ENCODE data around the gene EXOC4.
"Not testable (repeated sequence)": the region's sequence is repeated elsewhere in the genome, so short reads cannot be mapped to it uniquely, and the experiment has no call there.

The EXOC4 gene

DNA sequence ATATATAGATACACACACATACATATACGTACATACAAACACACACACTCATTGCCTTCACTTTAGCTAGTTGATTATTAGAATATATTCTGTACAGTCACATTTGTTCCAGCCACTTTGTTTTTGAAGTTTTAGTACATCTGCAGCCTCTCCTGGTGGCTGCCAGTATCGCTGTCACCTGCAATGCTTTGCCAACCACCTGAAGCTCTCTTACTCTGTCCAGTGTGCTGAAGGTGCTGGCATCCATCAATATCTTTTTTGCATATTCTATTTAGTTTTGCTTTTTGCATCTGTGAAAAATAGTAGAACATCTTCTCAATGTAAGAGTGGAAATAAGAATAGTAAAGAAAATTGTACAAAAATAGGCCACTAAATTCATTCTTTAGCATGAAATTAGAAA lies 388.6 kb downstream of the EXOC4 start:
- no peak for DNase-seq

DNA sequence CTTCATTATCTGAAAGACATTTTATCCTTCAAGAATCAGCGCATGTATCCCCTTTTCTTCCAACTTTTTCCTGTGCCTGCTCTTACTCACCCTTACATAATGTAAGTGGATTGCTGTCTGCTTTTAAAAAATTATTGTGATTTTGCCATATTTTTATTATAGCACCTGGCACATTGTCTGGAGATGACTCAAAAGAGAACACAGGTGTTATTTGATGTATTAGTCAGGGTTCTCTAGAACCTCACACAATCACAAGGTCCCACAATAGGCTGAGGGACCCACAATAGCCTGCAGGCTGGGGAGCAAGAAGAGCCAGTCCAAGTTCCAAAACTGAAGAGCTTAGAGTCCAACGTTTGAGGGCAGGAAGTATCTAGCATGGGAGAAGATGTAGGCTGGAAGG lies 390.0 kb downstream of the EXOC4 start:
- no peak for DNase-seq

DNA sequence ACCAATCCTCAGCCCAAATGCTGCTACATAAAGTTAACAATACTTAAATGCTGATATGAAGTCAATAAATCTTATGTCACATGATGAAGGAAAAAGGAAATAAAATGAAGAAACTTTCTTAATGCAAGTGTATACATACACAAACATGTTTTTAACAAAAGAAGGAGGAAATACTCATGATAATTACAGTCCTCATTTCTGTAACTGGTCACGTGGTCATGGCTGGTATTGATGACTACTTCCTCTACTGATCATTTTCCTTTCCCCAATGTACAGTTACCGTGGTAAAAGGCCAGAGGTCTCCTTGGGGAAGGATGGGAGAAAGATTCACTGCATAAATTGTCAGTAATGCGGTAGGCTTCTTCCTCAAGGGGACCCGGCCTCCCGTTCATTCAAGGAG lies 390.8 kb downstream of the EXOC4 start:
- DNase-seq = not testable (repeated sequence)

DNA sequence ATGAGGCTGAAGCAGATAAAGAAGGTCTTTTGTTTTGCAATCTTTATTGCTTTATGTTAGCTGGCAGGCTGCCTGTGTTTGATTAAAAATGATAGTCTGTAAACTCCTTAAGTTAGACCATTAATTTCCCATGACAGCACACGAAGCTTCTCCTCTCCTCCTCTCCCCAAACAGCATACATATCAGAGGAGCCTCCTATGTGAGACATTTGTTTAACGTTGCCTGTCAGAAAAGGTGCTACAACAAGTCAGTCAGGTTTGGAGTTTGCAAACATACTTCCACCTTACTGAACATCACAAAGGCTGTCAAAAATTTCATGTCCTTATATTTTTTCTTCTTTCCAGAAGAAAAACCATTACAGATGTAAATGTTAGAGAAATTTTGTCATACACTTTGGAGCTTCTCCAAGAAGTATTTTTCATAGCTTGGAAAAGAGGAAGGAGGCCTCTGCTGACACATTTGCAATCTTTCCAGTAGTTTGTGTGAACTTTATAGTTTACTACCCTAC lies 393.1 kb downstream of the EXOC4 start:
- DNase-seq = no peak

DNA sequence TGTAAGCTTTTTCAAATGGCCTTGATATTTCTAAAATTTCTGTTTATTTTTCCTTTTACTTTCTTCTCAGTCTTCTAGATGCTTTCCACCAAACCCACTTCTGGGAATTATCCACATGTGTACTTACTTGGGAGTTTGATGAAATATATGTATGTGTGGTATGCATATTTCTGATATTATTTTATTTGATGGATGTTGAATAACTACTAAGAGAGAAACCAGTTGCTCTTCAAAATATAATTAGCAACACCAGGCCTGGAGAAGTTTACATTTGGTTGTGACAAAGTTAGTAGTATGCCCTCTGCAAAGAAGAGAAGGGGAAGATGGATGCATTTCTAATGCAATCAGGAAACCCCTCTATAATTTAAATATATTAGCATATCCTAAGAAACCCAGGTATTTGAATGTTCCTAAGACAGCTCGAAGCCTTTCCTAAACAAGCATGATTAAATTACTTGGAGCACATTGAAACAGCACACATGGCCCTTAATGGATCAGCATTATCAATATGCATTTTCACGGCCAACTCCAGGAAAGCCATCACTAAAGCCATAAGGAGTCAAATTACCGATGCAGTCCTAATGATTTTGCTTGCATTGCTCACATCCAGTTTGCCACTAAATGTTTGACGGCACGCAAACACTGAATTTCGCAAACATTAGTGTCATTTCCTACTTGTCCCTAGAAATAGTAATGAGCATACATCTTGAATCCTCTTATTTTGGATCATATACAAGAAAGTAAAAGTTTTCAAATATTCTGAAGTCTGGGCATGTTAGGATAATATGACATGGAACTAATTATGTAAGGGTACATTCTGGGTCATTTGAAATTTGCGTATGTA lies 393.8 kb downstream of the EXOC4 start:
- DNase-seq = no peak

DNA sequence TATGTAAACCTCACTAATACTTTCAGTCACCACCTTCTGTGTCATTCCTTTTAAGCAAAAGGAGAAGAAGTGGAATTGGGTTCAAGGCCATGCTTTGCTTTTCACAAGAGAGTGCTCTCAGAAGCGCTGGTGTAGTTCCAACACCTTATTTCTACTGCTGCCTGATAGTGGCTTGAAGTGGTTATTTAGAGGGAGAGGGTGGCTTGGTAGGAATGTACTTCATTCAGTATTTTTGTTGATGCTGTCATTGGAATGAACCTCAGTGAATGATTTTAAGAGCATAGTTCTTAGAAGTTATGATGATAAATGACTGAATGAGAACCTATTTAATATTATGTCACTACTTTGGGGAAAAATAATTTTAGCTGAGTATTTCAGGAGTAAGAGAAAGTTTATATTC lies 396.7 kb downstream of the EXOC4 start:
- DNase-seq = no peak

DNA sequence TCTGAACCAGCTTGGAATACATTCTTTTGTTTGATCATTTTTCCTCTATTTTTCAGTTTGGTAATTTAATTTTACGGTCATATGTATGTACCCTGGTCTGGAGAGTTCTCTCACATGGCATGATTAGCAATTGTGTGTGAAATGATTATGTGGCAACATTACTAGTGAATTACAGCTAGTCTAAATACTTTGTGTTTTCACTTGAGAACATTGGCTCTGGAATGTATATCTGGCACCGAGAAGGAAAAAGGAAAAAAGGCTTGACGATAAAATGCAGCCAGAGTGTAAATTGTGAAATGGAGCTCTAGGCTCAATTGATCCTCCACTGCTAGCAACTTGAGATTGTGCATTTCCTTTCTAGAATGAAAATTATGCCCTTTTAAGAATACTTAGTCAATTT lies 397.2 kb downstream of the EXOC4 start:
- DNase-seq = no peak

DNA sequence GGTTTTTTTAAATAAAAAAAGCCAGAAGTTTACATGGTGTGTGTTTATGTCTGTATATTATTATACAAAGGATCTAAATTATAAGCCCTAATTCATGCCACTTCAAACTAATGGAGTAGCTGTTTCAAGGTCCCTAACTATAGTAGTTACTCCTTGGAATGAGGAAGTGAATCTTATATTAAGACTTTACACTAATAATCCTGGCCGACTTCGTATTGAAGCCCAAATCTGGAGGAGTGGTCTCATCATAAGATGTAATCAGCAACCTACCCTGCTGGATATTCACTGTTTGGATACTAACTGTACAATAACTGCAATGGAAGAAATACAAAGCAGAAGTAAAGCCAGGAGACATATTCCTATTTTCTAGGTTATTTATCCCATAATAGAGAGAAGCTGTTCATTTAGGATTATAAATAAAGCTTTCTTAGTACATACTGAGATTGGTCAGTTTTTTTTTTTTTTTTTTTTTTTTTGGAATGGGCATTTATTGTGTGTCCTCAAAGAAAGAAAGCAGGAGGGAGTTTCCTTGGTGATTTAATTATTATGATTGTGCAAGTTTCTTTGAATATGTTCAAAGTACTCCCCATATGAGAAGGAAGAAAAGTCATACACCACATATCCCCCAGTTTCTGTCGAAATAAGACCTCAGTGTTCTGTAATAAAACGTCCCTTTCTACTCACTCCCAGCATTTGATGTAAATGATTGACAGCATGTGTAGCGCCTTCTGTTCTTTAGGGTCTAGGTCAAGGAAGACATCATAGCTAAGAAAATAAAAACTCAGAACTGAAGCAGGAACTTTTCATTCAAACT lies 397.8 kb downstream of the EXOC4 start:
- DNase-seq = no peak

DNA sequence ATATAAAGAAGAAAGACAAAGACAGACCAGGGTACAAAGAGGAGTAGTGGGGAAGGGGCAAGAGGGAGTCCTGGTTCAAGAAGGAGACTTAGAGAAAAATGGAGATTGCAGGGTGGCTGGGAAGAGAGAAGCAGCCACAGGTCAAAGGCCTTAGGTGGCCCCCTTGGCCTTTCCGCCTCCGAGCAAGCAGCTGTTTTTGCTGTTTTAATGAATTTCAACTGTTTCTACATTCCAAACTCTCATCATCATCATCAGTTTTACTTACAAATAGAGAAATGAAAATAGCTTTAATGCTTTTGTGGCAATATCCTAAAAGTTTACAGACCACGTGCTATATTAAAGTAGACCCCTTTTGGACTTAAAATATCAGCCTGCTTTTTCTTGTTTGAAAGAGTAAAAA lies 399.7 kb downstream of the EXOC4 start:
- no peak for DNase-seq

DNA sequence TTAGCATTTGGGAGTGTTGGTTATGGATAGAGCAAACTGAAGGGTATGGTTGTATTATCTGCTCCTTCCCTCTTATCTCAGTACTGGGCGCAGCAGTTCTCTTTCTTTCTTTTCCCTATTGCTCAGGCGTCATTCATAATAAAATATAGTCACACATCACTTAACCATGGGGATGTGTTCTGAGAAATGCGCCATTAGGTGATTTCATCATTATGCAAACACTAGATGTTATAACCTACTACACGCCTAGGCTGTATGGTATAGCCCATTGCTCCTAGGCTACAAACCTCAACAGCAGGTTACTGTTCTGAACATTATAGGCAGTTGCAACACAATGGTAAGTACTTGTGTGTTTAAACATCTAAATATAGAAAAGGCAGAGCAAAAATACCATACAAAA lies 401.7 kb downstream of the EXOC4 start:
- no peak for DNase-seq

DNA sequence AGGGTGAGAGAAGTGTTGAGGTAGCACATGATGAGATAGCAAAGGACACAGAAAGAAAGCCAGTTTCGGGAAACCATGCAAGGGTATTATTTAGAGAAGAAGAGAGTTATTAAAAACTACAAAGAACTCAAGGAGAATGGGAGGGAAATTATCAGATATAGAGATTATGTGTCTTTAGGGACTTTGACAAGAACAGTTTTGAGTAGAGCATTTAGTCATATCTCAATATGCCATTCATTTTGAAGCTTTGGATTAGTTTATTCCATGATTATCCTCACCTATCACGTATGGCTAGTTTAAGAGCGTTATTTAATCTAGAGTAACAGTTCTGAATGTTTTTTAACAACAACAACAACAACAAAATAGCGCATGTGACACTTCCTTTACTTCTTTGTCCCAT lies 409.4 kb downstream of the EXOC4 start:
- no peak for DNase-seq

DNA sequence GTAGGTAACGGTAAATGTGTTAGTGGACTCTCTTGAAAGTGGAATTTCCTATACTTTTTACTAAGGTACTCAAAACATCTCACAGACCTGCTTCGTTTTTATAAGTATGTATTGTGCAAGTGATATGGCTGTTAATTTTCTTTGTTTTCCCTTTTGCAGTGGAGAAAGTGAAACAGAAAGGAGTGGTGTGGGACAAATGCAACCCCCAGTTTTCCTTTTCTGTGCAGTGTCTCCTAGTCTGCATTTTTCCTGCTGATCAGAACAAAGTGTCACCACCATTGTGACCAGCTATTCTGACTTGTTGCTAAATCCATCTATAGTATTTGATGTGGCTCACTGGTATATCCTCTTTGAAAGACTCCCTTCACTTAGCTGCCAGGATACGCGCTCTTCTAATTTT lies 410.0 kb downstream of the EXOC4 start:
- DNase-seq = no peak

DNA sequence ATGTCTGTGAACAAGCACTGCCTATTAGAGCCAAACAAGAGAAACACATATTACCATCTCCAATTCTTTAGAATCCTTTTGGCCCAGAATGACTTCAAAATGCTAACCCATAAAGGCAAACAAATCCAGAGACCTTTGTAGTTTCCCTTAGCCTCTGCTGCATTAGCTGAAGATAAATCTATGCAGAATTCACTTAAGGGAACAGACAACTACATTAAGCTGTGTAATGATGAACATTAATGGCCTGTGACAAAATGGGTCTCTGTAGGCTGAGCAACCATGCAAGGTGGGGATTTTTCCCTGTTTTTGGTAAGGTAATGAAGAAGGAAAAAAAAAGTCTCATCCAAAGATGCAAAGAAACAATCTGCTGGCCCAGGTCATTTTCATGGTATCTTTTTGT lies 411.6 kb downstream of the EXOC4 start:
- no peak for DNase-seq

DNA sequence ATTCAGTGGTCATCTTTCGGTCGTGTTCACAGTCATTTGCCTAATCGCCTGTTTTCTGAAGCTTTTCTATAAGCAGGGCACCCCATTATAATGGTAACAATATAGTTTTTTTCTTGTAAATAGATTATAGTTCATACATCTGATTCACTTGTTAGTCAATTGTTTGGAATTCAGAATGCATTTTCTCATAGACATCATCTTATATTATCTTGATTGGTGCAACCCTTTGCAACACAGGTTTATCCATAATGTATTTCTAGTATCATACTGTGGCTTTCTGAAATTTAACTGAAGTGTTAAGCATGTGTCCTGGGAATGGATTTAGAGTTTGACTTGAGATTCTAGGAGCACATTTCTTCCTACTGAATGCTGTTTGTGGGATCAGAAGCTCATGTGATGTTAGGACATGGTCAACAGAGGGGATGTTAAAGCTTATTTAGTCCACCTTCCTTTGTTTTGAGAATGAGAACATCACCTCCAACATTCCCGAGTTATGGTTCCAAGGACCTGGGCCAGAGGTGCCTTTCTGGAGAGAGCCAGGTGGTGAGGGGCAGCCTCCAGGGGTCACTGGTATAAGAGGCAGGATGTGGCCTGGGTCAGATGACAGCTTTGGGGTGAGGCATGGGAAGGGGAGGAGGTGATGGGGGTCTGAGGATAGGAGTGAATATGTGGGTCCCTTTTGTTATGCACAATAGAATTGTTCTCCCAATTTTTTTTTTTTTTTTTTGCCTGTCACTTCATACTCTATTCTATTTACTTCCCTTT lies 415.6 kb downstream of the EXOC4 start:
- DNase-seq = no peak

DNA sequence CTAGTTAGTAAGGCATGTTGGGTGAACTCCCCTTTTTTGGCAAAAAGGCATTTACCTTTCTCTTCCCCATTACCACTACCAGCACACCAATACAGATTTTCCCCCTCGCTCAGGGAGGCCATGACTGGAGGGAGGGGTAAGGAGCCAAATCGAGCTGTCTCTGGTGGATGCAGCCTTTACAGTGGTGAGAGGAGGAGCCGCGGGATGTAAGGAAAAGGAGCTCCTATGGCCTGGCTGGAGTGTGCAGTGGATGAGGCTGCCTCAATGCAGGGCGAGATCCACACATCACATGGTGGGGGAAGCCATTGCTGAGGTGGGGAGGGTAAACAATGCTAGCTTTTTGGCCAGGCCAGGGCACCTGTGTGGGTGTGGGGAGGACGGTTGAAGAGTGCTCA lies 416.2 kb downstream of the EXOC4 start:
- no peak for DNase-seq

DNA sequence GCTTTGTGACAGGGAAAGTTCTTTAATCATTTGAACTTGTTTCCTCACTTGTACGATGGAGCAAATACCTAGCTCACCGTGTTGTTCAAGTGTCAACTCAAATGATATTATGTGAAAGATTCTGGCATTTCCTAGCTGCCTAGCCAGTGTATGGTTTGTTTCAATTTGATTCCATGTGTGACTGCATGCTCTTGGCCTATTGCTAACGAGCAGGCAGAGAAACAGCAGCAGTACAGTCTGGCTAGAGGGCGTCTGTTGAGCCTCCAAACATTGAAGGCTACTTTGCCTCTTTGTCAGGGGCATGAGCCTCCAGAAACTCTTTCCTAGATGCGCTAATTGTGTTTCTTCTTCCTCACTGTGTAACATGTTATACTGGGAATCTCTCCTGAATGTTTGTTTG lies 417.4 kb downstream of the EXOC4 start:
- no peak for DNase-seq

DNA sequence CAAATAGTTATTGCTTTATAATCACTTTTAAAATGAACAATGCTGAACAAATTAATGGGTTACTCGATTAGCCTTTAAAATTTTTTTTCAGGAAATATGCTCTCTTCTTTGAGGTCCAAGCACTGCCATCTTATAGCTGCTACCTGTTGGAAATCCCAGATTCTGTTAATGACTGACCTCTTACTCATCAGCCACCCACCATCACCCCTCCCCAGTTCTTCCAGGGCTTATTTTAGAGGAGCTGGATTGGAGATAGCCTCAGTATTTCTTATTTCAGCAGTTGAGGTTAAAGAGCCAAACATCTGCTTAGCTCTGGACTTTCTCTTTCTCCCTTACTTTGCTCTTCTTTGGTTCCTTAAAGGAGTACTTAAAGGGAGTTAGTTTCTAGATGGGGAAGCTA lies 420.0 kb downstream of the EXOC4 start:
- DNase-seq = no peak

DNA sequence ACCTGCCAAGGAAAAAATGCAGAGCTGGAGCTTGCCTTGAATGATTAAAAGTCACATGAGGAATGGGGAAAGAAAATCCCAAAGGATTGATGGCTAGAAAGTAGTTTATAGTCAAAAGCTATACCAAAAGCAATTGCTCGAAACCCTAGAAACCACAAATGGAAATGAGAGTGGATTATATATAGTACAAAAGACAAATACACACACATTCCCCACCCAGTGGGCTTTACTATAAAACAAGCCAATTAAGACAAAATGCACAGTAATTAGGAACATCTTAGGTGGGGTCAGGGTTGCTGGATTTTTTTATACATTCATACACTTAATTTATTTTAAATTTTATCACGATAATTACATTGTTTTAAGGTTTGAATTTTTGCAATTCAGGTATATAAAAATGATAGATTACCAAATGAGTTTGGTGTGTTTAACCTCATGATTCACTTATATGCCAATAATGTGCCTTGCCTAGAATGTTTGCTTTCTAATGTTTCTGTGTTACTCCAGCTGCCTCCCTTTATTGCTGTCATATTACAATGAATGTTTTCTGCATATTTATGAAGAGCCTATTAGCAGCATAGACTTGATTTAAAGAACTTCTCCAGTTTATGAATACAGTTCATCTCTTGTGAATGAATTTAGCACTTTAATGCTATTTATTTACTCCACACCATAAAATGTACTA lies 421.3 kb downstream of the EXOC4 start:
- no peak for DNase-seq

DNA sequence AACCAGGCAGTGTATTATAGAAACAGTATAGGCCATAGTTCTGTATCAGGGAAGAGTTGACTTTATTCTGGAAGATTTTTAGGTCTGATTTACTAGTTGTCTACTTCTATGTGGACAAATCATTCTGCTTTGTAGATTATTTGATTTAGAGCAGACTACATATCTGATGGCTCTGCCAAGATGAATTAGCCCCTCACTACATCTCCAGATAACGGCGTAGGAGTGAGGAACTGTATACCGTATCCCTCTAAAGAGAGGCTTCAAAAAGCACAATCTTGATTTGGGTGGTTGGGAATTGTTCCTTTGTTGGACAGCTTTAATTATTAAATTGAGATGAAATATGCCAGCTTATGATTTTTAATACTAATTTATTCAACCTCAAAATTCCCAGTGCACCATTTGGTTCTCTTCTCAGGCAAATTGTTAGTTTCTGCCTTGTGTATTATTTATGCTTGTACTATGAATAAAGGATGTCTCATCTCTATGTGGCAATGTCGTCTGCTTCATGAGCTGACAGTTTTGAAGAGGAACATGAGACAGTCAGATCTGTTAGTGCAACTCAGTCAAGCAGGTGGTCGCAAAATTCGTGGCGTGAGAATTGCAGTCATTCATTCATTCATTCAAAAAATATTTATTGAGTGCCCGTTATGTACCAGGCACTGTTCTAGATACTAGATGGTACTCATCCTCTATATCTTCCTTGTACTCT lies 422.8 kb downstream of the EXOC4 start:
- DNase-seq = no peak

DNA sequence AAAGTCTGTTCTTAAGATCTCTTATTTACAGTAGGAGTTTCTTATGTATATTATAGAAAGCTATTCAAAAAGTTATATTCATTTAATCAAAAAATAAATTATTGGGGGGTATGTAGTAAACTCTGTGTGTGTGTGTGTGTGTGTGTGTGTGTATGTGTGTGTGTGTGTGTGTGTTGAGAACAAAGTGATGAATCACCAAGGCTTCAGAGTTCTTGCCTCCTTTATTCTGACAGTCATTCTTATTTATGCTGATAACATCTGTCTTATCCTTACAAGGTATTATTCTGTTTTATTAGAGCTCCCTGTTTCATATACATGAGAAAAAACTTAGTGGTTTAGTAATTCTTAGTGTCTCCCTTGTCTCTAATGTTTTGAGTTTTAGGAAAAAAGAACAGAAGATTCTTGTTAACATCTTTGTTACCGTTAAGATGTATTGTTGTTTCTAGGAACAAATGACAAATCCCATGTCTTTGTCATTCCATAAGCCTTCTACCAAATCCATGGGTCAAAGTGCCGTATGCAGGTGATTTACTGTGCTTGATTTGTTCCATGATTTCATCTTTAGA lies 424.0 kb downstream of the EXOC4 start:
- DNase-seq = no peak

DNA sequence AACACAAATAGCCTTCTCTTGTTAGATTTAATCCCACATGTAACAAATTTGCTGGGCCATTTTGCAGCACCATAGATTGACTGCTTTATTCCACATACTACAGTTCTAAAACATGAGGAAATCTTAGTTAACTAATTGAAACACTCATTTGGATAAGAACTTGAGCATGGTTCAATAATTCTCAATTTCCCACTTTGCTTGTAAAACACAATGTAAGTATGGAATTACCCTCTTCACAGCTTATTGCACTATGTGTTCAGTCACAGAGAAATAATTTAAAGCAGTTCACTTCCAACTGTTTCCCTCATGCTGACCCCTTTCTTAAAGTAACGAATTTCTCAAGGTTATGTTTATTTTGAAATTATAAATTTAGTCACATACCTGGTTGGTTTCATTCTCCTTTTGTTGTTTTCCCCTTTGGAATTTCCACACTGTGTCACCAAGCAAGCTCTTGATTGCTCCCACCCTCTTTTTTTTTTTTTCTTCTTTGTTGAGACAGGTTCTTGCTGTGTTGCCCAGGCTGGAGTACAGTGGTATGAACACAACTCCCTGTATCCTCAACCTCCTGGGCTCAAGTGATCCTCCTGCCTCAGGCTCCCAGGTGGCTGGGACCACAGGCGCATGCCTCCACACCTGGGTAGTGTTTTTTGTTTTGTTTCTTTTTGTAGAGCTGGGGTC lies 425.4 kb downstream of the EXOC4 start:
- DNase-seq = no peak
